Measurements from ENCODE around the gene CCSER1.
"Not testable (repeated sequence)": the region's sequence is repeated elsewhere in the genome, so short reads cannot be mapped to it uniquely, and the experiment has no call there.

CCSER1 gene

GRCh38 chr4:90293320-90293719 lies 166.1 kb downstream of the CCSER1 start:
- Histone ChIP-seq H3K9ac (no peak overlapping the region), H3K36me3 (no peaks in the 10 kb centered on the region), H3K9me3 (replicated peaks in 1 of 11) (no peaks in the 10 kb centered on the region), H3K4me2 (no peak overlapping the region), H4K20me1 (no peaks in the 10 kb centered on the region), H3K4me3 (no peak overlapping the region), H3K27me3 (no peaks in the 10 kb centered on the region), H3K4me1 (no peaks in the 10 kb centered on the region), H3K27ac (no peak overlapping the region)
- TF ChIP-seq Cebpa-rat (IDR thresholded peaks at IDR 0.05), result no peak

GRCh38 chr4:90299373-90299772 lies 172.2 kb downstream of the CCSER1 start:
- no peak for TF ChIP-seq Cebpa-rat (IDR thresholded peaks at IDR 0.05)
- H4K20me1 ChIP-seq, result no peaks in the 10 kb centered on the region
- no peak overlapping the region for H3K4me2 ChIP-seq
- H3K9me3 ChIP-seq (replicated peaks in 1 of 11), result no peaks in the 10 kb centered on the region
- no peaks in the 10 kb centered on the region for H3K4me1 ChIP-seq
- no peaks in the 10 kb centered on the region for H3K27me3 ChIP-seq
- no peaks in the 10 kb centered on the region for H3K36me3 ChIP-seq
- H3K4me3 ChIP-seq, result no peak overlapping the region
- H3K27ac ChIP-seq, result no peak overlapping the region
- no peak overlapping the region for H3K9ac ChIP-seq

- H3K9me3 ChIP-seq (replicated peaks in 1 of 11), result no peaks in the 10 kb centered on the region
- no peak for TF ChIP-seq Cebpa-rat (IDR thresholded peaks at IDR 0.05)
- no peak overlapping the region for H3K9ac ChIP-seq
- H3K27ac ChIP-seq, result no peak overlapping the region
- no peak overlapping the region for H3K4me2 ChIP-seq
- H3K36me3 ChIP-seq, result no peaks in the 10 kb centered on the region
- H4K20me1 ChIP-seq, result no peaks in the 10 kb centered on the region
- H3K4me1 ChIP-seq, result no peaks in the 10 kb centered on the region
- H3K4me3 ChIP-seq, result no peak overlapping the region
- no peaks in the 10 kb centered on the region for H3K27me3 ChIP-seq
These were observed 179.6 kb downstream of the CCSER1 start for GRCh38 chr4:90306810-90307209.

GRCh38 chr4:90317140-90317539 lies 189.9 kb downstream of the CCSER1 start:
- Histone ChIP-seq H3K27ac (0 out of 22 replicates have a peak overlapping the region, but pooled peaks of 1 of the 11 experiments have one; percentile 32), H3K4me2 (0 out of 22 replicates have a peak overlapping the region, but pooled peaks of 2 of the 11 experiments have one; percentile 0 to 21), H3K4me1 (peaks cover 0 to 14% (median 0%) of the 10 kb centered on the region in 10 experiments; a peak in 5 of 20 replicates)
- H3K4me3 ChIP-seq; H4K20me1 ChIP-seq; H3K9ac ChIP-seq; H3K27me3 ChIP-seq; H3K36me3 ChIP-seq; H3K9me3 ChIP-seq (replicated peaks in 1 of 11): not testable (repeated sequence)

GRCh38 chr4:90317785-90318184 lies 190.6 kb downstream of the CCSER1 start:
- H3K27ac ChIP-seq, result peak overlapping the region in 2 of 11 experiments; percentile 7 to 32; a peak in 2 of 22 replicates
- no peak overlapping the region for H3K4me3 ChIP-seq
- no peak for TF ChIP-seq Cebpa-rat (IDR thresholded peaks at IDR 0.05)
- no peaks in the 10 kb centered on the region for H3K36me3 ChIP-seq
- peaks cover 0 to 2% (median 0%) of the 10 kb centered on the region in 11 experiments; a peak in 1 of 22 replicates for H3K9me3 ChIP-seq (replicated peaks in 1 of 11)
- H4K20me1 ChIP-seq, result no peaks in the 10 kb centered on the region
- peaks cover 0 to 14% (median 0%) of the 10 kb centered on the region in 10 experiments; a peak in 5 of 20 replicates for H3K4me1 ChIP-seq
- H3K9ac ChIP-seq, result no peak overlapping the region
- no peaks in the 10 kb centered on the region for H3K27me3 ChIP-seq
- H3K4me2 ChIP-seq, result peak overlapping the region in 3 of 11 experiments; percentile 0 to 21 (median 1); a peak in 2 of 22 replicates

GRCh38 chr4:90318193-90318592 lies 191.0 kb downstream of the CCSER1 start:
- H3K36me3 ChIP-seq, result no peaks in the 10 kb centered on the region
- H3K9ac ChIP-seq, result no peak overlapping the region
- peak overlapping the region in 3 of 11 experiments; percentile 1 to 21 (median 5); a peak in 1 of 22 replicates for H3K4me2 ChIP-seq
- H3K4me3 ChIP-seq, result no peak overlapping the region
- no peaks in the 10 kb centered on the region for H3K27me3 ChIP-seq
- H3K27ac ChIP-seq, result peak overlapping the region in 2 of 11 experiments; percentile 7 to 32; a peak in 2 of 22 replicates
- no peak for TF ChIP-seq Cebpa-rat (IDR thresholded peaks at IDR 0.05)
- no peaks in the 10 kb centered on the region for H4K20me1 ChIP-seq
- peaks cover 0 to 14% (median 0%) of the 10 kb centered on the region in 10 experiments; a peak in 5 of 20 replicates for H3K4me1 ChIP-seq
- H3K9me3 ChIP-seq (replicated peaks in 1 of 11), result peaks cover 0 to 6% (median 0%) of the 10 kb centered on the region in 11 experiments; a peak in 1 of 22 replicates

- H4K20me1 ChIP-seq, result no peaks in the 10 kb centered on the region
- H3K4me3 ChIP-seq, result no peak overlapping the region
- no peaks in the 10 kb centered on the region for H3K9me3 ChIP-seq (replicated peaks in 1 of 11)
- peak overlapping the region in 5 of 11 experiments; percentile 0 to 55 (median 33); a peak in 5 of 22 replicates for H3K27ac ChIP-seq
- H3K36me3 ChIP-seq, result no peaks in the 10 kb centered on the region
- H3K27me3 ChIP-seq, result no peaks in the 10 kb centered on the region
- peak overlapping the region in 9 of 11 experiments; percentile 10 to 70 (median 42); a peak in 14 of 22 replicates for H3K4me2 ChIP-seq
- 0 out of 22 replicates have a peak overlapping the region, but pooled peaks of 1 of the 11 experiments have one; percentile 17 for H3K9ac ChIP-seq
- TF ChIP-seq Cebpa-rat (IDR thresholded peaks at IDR 0.05), result peak in 7 of 11 experiments; percentile 37 to 71 (median 46); a peak in 11 of 22 replicates
- H3K4me1 ChIP-seq, result peaks cover 3 to 31% (median 12%) of the 10 kb centered on the region in 10 experiments; a peak in 17 of 20 replicates
These were observed 201.4 kb downstream of the CCSER1 start for GRCh38 chr4:90328558-90328957.

- Histone ChIP-seq H3K9me3 (replicated peaks in 1 of 11) (no peaks in the 10 kb centered on the region), H3K4me3 (no peak overlapping the region), H3K27ac (no peak overlapping the region), H3K4me2 (0 out of 22 replicates have a peak overlapping the region, but pooled peaks of 1 of the 11 experiments have one; percentile 4), H3K9ac (no peak overlapping the region), H3K27me3 (no peaks in the 10 kb centered on the region), H4K20me1 (no peaks in the 10 kb centered on the region), H3K4me1 (peaks cover 3 to 31% (median 12%) of the 10 kb centered on the region in 10 experiments; a peak in 17 of 20 replicates), H3K36me3 (no peaks in the 10 kb centered on the region)
- TF ChIP-seq Cebpa-rat (IDR thresholded peaks at IDR 0.05), result no peak
These were observed 203.4 kb downstream of the CCSER1 start for GRCh38 chr4:90330546-90330945.

GRCh38 chr4:90345549-90346215 lies 218.5 kb downstream of the CCSER1 start:
- Histone ChIP-seq H3K4me3 (no peak overlapping the region), H3K27ac (no peak overlapping the region), H4K20me1 (no peaks in the 10 kb centered on the region), H3K9ac (no peak overlapping the region), H3K4me2 (no peak overlapping the region), H3K4me1 (no peaks in the 10 kb centered on the region), H3K27me3 (no peaks in the 10 kb centered on the region), H3K9me3 (replicated peaks in 1 of 11) (no peaks in the 10 kb centered on the region), H3K36me3 (no peaks in the 10 kb centered on the region)
- TF ChIP-seq Cebpa-rat (IDR thresholded peaks at IDR 0.05), result no peak

Measured in BLaER1 treated with 17β-estradiol and CSF1 and Interleukin-3, amounts not matched to agents 10 nM and 100 nM (cell line).